Lower leg skin (tissue), 3 donors: ENCODE measurements around the gene TMEM218.

Source experiments
- POLR2A ChIP-seq, 2 donors: fragments of 450-650 bp; IDR thresholded peaks; one replicate each; pipeline ENCODE4 v1.6.1; 2016 to 2017; ENCODE audit warnings: antibody characterized with exemption in 2 of 2, mild to moderate bottlenecking in 1 of 2, moderate library complexity in 1 of 2
- TF ChIP-seq, protein P1 (sequence below), 3 donors: fragments of 450-650 bp; IDR thresholded peaks; one replicate each; pipeline ENCODE4 v1.5.1; 2016; ENCODE audit warnings: antibody characterized with exemption in 3 of 3, mild to moderate bottlenecking in 3 of 3, moderate library complexity in 2 of 3

- TF ChIP-seq, protein P1, sequence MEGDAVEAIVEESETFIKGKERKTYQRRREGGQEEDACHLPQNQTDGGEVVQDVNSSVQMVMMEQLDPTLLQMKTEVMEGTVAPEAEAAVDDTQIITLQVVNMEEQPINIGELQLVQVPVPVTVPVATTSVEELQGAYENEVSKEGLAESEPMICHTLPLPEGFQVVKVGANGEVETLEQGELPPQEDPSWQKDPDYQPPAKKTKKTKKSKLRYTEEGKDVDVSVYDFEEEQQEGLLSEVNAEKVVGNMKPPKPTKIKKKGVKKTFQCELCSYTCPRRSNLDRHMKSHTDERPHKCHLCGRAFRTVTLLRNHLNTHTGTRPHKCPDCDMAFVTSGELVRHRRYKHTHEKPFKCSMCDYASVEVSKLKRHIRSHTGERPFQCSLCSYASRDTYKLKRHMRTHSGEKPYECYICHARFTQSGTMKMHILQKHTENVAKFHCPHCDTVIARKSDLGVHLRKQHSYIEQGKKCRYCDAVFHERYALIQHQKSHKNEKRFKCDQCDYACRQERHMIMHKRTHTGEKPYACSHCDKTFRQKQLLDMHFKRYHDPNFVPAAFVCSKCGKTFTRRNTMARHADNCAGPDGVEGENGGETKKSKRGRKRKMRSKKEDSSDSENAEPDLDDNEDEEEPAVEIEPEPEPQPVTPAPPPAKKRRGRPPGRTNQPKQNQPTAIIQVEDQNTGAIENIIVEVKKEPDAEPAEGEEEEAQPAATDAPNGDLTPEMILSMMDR (IDR thresholded peaks at IDR 0.05): no peak
- no peak for TF ChIP-seq POLR2A (IDR thresholded peaks at IDR 0.05)
Measured at GRCh38 chr11:125093502-125093901, 17.9 kb downstream of the TMEM218 start.
